Right lobe of liver (tissue), 6 donors: ENCODE results near the gene NFIB. TPM values are rescaled to one million over a fixed set of nuclear protein-coding genes. Genes with fewer than 3 reads are reported as not detected.

Source experiments
- ATAC-seq, 4 donors: fragments of 200-7000 bp; cut with Tn5 transposase; one replicate each; pipeline ENCODE4 v1.9.1; 2020; ENCODE audit warnings: mild to moderate bottlenecking in 4 of 4, moderate library complexity in 4 of 4
- DNase-seq, 3 donors: peaks; one replicate each; pipeline ENCODE4 v3.0.0-alpha.2; 2020
- H3K27ac ChIP-seq, 3 donors: fragments of 200-600 bp; one replicate each; pipeline ENCODE4 v1.8.0; 2022
- H3K27me3 ChIP-seq, 2 donors: fragments of 200-600 bp; one replicate each; pipeline ENCODE4 v1.8.0; 2022
- H3K36me3 ChIP-seq, 4 donors: fragments of 200-600 bp; sonication (generic) in 1 of 4; one replicate each; pipeline versions ENCODE4 v1.5.1 to v1.8.0; 2017 to 2022; ENCODE audit warnings: control low read depth in 1 of 4
- H3K4me1 ChIP-seq, 4 donors: fragments of 200-600 bp; sonication (generic) in 1 of 4; one replicate each; pipeline versions ENCODE4 v1.5.1 to v1.8.0; 2017 to 2022; ENCODE audit warnings: control low read depth in 1 of 4
- H3K4me3 ChIP-seq, 3 donors: fragments of 200-600 bp; one replicate each; pipeline ENCODE4 v1.8.0; 2022
- H3K9me3 ChIP-seq, 4 donors: fragments of 200-600 bp; sonication (generic) in 1 of 4; one replicate each; pipeline versions ENCODE4 v1.5.1 to v1.8.0; 2017 to 2022; ENCODE audit warnings: control low read depth in 1 of 4
- CTCF ChIP-seq, 4 donors: fragments of 200-600 bp in 3 of 4; fragments of 450-650 bp in 1 of 4; IDR thresholded peaks; one replicate each; pipeline versions ENCODE4 v1.5.1 to v1.8.0; 2016 to 2022; ENCODE audit warnings: antibody characterized with exemption in 4 of 4, mild to moderate bottlenecking in 2 of 4
- POLR2A ChIP-seq: fragments of 450-650 bp; IDR thresholded peaks from one replicate; pipeline ENCODE4 v1.6.1; 2017; ENCODE audit warnings: antibody characterized with exemption, mild to moderate bottlenecking
- WGBS: methylation state at CpG from one replicate; pipeline ENCODE4 v1.1.6; 2018; ENCODE audit warnings: low coverage, low lambda C conversion rate; ENCODE audit not compliant: insufficient coverage; ENCODE audit errors: missing lambda C conversion rate; 5-methylcytosine and 5-hydroxymethylcytosine counted together
- intact Hi-C, 2 donors: fragments of 100-400 bp; cut with DNase I; formaldehyde crosslinking; loops; one replicate each; pipeline versions ENCODE4 v1.11.2 to v1.14.1; 2022
- total RNA-seq, 6 experiments: library from RNA; depleted of rRNA in 2 of 6; stranded (reverse); fragments of >200 nt in 2 of 6; fragmentation: NEBNext Ultra II Directional in 3 of 6; extraction: Animal tissue kit (Norgen Biotek cat#: 25700) in 3 of 6; gene quantifications; one replicate each; pipeline versions ENCODE4 v1.1.0 to v1.2.4, GENCODE V29; 2016 to 2023
- donor health status: DM: no; HTN: yes; CAD: no.
- donor health status: DM: no; HTN: no; CAD: no.
- donor health status: DM: no; HTN: no; CAD: no.
- donor health status: DM: no; HTN: yes; CAD: no.
- donor health status: DM: no; HTN: yes; CAD: no.

Gene NFIB
- total RNA-seq, 6 experiments from 2014 or later: 23.0 to 45.3 (median 39.6) TPM

- WGBS: 68% methylated on average over 4 of the region's 4 CpGs
- no peak for DNase-seq
- no peaks in the 10 kb centered on the region for H3K36me3 ChIP-seq
- no peaks in the 10 kb centered on the region for H3K4me1 ChIP-seq
- H3K9me3 ChIP-seq: no peaks in the 10 kb centered on the region
- no peak for ATAC-seq
- H3K27ac ChIP-seq: no peak overlapping the region
- H3K27me3 ChIP-seq: no peaks in the 10 kb centered on the region
- no peak for TF ChIP-seq POLR2A
- no peak for TF ChIP-seq CTCF (IDR thresholded peaks at IDR 0.05)
- intact Hi-C loops: no loop called here
- H3K4me3 ChIP-seq: no peak overlapping the region
Measured at GRCh38 chr9:14066032-14066431, 247.9 kb downstream of the NFIB start.

- DNase-seq (no peak), ATAC-seq (no peak)
- H3K4me1 ChIP-seq: no peaks in the 10 kb centered on the region
- no peak overlapping the region for H3K4me3 ChIP-seq
- 88% methylated on average over 2 of the region's 2 CpGs for WGBS
- no peak overlapping the region for H3K27ac ChIP-seq
- TF ChIP-seq CTCF (IDR thresholded peaks at IDR 0.05) (no peak), POLR2A (no peak)
- no peaks in the 10 kb centered on the region for H3K36me3 ChIP-seq
- intact Hi-C loops: no loop called here
- H3K9me3 ChIP-seq: no peaks in the 10 kb centered on the region
- H3K27me3 ChIP-seq: no peaks in the 10 kb centered on the region
Measured at GRCh38 chr9:14064940-14065339, 249.0 kb downstream of the NFIB start.

- H3K9me3 ChIP-seq: no peaks in the 10 kb centered on the region
- ATAC-seq: no peak
- H3K4me3 ChIP-seq: no peak overlapping the region
- no peaks in the 10 kb centered on the region for H3K36me3 ChIP-seq
- WGBS: 63% methylated on average over 1 of the region's 1 CpG
- no peak overlapping the region for H3K27ac ChIP-seq
- TF ChIP-seq POLR2A: no peak
- TF ChIP-seq CTCF (IDR thresholded peaks at IDR 0.05): no peak
- no peak for DNase-seq
- H3K27me3 ChIP-seq: no peaks in the 10 kb centered on the region
- intact Hi-C loops: no loop called here
- no peaks in the 10 kb centered on the region for H3K4me1 ChIP-seq
Measured at GRCh38 chr9:14063756-14064155, 250.2 kb downstream of the NFIB start.

- 65% methylated on average over 9 of the region's 9 CpGs for WGBS
Measured at GRCh38 chr9:14062586-14063221, 251.2 kb downstream of the NFIB start.

More at GRCh38 chr9:14062586-14063221, 251.2 kb downstream of the NFIB start:
- H3K4me1 ChIP-seq: no peaks in the 10 kb centered on the region
- H3K36me3 ChIP-seq: no peaks in the 10 kb centered on the region
- ATAC-seq: no peak
- H3K4me3 ChIP-seq: no peak overlapping the region
- intact Hi-C loops: no loop called here
- no peaks in the 10 kb centered on the region for H3K9me3 ChIP-seq
- H3K27me3 ChIP-seq: no peaks in the 10 kb centered on the region
- no peak overlapping the region for H3K27ac ChIP-seq
- TF ChIP-seq POLR2A (no peak), CTCF (IDR thresholded peaks at IDR 0.05) (no peak)
- DNase-seq: no peak
